ENCODE results near the gene FAIM2.
A peak's percentile ranks its signal among the peaks of the same experiment; 100 is the strongest.

FAIM2 gene

DNA sequence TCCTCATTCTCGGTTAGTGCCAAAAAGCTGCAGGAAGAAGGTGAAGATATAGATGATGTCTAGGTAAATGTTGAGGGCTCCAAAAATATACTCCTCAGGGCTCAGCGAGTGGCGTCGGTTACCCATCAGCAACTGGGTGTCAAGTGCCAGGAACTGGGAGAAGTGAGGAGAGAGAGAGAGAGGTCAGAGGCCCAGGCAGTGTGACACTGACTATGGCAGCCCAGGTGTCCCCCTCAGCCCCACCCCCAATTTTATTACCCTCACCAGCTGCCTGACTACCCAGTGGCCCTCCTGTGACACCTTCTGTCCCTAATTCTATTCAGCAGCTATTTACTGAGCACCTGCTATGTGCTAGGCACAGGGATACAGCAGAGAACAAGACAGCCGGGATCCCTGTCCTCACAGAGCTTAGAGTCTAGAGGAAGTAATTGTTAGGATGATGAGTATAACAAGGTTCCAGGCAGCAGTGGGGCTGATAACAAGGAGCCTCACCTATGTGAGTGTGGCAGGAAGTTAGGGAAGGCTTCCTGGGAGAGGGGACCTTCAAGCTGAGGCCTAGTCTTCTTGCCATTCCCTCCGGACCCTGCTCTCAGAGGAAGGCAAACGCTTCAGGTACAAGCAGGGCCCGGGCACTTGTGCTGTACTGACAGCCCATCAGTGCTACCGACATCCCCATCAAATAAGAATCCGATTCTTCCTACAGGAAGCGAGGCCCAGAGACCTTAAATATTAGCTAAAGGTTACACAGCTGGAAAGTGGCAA is 33.0 kb downstream of the FAIM2 start:
- ATAC-seq = no peak
- TF ChIP-seq ZFP3 (CRISPR knock-in tag; IDR thresholded peaks at IDR 0.05) = no peak
- no peak for TF ChIP-seq GLIS3 (CRISPR knock-in tag; IDR thresholded peaks at IDR 0.05)
- no peak for TF ChIP-seq ISL1 (CRISPR knock-in tag; IDR thresholded peaks at IDR 0.05)
- no peak for TF ChIP-seq SNAI2 (CRISPR knock-in tag; IDR thresholded peaks at IDR 0.05)
- no peak for TF ChIP-seq PPARA (CRISPR knock-in tag; IDR thresholded peaks at IDR 0.05; ENCODE audit: borderline replicate concordance)
- no peak for TF ChIP-seq ESRRG (CRISPR knock-in tag; IDR thresholded peaks at IDR 0.05)
- TF ChIP-seq CSDC2 (CRISPR knock-in tag; IDR thresholded peaks at IDR 0.05) = no peak
- TF ChIP-seq, protein P1, sequence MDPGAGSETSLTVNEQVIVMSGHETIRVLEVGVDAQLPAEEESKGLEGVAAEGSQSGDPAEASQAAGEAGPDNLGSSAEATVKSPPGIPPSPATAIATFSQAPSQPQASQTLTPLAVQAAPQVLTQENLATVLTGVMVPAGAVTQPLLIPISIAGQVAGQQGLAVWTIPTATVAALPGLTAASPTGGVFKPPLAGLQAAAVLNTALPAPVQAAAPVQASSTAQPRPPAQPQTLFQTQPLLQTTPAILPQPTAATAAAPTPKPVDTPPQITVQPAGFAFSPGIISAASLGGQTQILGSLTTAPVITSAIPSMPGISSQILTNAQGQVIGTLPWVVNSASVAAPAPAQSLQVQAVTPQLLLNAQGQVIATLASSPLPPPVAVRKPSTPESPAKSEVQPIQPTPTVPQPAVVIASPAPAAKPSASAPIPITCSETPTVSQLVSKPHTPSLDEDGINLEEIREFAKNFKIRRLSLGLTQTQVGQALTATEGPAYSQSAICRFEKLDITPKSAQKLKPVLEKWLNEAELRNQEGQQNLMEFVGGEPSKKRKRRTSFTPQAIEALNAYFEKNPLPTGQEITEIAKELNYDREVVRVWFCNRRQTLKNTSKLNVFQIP (CRISPR knock-in tag; IDR thresholded peaks at IDR 0.05; ENCODE audit: borderline replicate concordance, low read depth) = no peak
- TF ChIP-seq TCF4 (CRISPR knock-in tag; IDR thresholded peaks at IDR 0.05; ENCODE audit: borderline replicate concordance) = no peak
- no peak for TF ChIP-seq TSHZ2 (CRISPR knock-in tag; IDR thresholded peaks at IDR 0.05)
- TF ChIP-seq ARNTL (CRISPR knock-in tag; IDR thresholded peaks at IDR 0.05; ENCODE audit: borderline replicate concordance, low read depth) = no peak
- no peak for TF ChIP-seq ZFP30 (CRISPR knock-in tag; IDR thresholded peaks at IDR 0.05)
- TF ChIP-seq OSR1 (CRISPR knock-in tag; IDR thresholded peaks at IDR 0.05) = no peak
- no peak for TF ChIP-seq RARB (CRISPR knock-in tag; IDR thresholded peaks at IDR 0.05)
- TF ChIP-seq, protein P2, sequence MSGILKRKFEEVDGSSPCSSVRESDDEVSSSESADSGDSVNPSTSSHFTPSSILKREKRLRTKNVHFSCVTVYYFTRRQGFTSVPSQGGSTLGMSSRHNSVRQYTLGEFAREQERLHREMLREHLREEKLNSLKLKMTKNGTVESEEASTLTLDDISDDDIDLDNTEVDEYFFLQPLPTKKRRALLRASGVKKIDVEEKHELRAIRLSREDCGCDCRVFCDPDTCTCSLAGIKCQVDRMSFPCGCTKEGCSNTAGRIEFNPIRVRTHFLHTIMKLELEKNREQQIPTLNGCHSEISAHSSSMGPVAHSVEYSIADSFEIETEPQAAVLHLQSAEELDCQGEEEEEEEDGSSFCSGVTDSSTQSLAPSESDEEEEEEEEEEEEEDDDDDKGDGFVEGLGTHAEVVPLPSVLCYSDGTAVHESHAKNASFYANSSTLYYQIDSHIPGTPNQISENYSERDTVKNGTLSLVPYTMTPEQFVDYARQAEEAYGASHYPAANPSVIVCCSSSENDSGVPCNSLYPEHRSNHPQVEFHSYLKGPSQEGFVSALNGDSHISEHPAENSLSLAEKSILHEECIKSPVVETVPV (CRISPR knock-in tag; IDR thresholded peaks at IDR 0.05) = no peak

DNA sequence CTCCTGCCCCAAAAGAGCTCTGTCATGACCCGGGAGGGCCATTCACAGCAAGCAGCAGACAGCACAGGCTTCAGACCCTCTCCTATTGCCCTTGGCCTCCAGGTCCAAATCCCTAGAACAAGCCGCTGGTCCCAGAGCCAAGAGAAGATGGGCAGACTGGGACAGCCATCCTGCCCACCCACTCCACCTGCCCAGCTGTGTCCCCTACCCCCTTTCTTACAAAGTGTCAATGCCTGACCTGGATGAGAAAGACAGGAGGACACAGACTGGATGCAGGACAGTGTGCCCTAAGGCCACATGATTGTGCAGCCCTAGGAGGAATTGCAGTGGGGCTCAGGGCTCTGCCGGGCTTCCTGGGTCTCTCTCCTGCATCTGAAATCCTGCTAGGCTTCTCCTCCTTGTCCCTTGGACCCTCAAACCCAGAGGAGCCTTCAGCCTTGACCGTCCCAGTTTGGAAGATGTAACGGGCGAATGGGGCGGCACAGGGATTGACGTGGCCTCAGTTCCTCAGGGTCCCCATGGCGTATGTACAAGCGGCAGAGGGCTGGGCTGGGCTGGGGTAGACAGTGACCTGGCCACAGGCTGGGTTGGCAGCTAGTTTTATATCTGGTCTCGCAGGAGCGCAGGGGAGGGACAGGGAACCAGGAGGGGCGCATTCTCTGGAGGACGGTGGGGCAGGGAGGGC is 33.7 kb downstream of the FAIM2 start:
- peak; percentile 8 for ATAC-seq
- TF ChIP-seq, protein P2 (CRISPR knock-in tag; IDR thresholded peaks at IDR 0.05) = no peak
- TF ChIP-seq ZNF8 (CRISPR knock-in tag; IDR thresholded peaks at IDR 0.05) = no peak
- TF ChIP-seq ISL1 (CRISPR knock-in tag; IDR thresholded peaks at IDR 0.05) = no peak
- no peak for TF ChIP-seq ZFP30 (CRISPR knock-in tag; IDR thresholded peaks at IDR 0.05)
- TF ChIP-seq GLIS3 (CRISPR knock-in tag; IDR thresholded peaks at IDR 0.05) = no peak

GRCh38 chr12:49868952-49869815 is 34.5 kb downstream of the FAIM2 start:
- peak; percentile 84 for ATAC-seq
- TF ChIP-seq RARB (CRISPR knock-in tag; IDR thresholded peaks at IDR 0.05) (no peak), ZNF8 (CRISPR knock-in tag; IDR thresholded peaks at IDR 0.05) (peak; percentile 32; the same call in 1 of the 2 replicates), TCF4 (CRISPR knock-in tag; IDR thresholded peaks at IDR 0.05; ENCODE audit: borderline replicate concordance) (peak; percentile 99), OSR1 (CRISPR knock-in tag; IDR thresholded peaks at IDR 0.05) (no peak), ARNTL (CRISPR knock-in tag; IDR thresholded peaks at IDR 0.05; ENCODE audit: borderline replicate concordance, low read depth) (no peak), SNAI2 (CRISPR knock-in tag; IDR thresholded peaks at IDR 0.05) (peak; percentile 94), ZC3H10 (CRISPR knock-in tag; IDR thresholded peaks at IDR 0.05) (no peak), ESRRG (CRISPR knock-in tag; IDR thresholded peaks at IDR 0.05) (no peak), ZNF70 (CRISPR knock-in tag; IDR thresholded peaks at IDR 0.05) (peak; percentile 64), CSDC2 (CRISPR knock-in tag; IDR thresholded peaks at IDR 0.05) (0 out of 2 replicates have a peak, but pooled peaks have one; percentile 65), TSHZ2 (CRISPR knock-in tag; IDR thresholded peaks at IDR 0.05) (peak; percentile 79; the same call in 1 of the 2 replicates)
- TF ChIP-seq, protein P3, sequence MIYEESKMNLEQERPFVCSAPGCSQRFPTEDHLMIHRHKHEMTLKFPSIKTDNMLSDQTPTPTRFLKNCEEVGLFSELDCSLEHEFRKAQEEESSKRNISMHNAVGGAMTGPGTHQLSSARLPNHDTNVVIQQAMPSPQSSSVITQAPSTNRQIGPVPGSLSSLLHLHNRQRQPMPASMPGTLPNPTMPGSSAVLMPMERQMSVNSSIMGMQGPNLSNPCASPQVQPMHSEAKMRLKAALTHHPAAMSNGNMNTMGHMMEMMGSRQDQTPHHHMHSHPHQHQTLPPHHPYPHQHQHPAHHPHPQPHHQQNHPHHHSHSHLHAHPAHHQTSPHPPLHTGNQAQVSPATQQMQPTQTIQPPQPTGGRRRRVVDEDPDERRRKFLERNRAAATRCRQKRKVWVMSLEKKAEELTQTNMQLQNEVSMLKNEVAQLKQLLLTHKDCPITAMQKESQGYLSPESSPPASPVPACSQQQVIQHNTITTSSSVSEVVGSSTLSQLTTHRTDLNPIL (CRISPR knock-in tag; IDR thresholded peaks at IDR 0.05; ENCODE audit: low read depth) = peak; percentile 25; the same call in 1 of the 2 replicates
- TF ChIP-seq, protein P1 (CRISPR knock-in tag; IDR thresholded peaks at IDR 0.05; ENCODE audit: borderline replicate concordance, low read depth) = no peak
